HFF-Myc (cell line): ENCODE results near the gene ASB10.
A peak's percentile ranks its signal among the peaks of the same experiment; 100 is the strongest.

Experiments used
- DNase-seq: peaks from one replicate; pipeline ENCODE4 v3.0.0-alpha.2; 2011; ENCODE audit warnings: low read depth; ENCODE audit errors: extremely low read depth
- H3K4me3 ChIP-seq: replicated peaks from 2 replicates; pipeline ENCODE4 v1.5.1; 2011; ENCODE audit warnings: low read depth, mild to moderate bottlenecking, control low read depth, low read length
- CTCF ChIP-seq: IDR thresholded peaks from 2 replicates; pipeline ENCODE4 v1.5.1; 2012; ENCODE audit warnings: mild to moderate bottlenecking, low read depth, low read length, control low read depth; ENCODE audit errors: missing control alignments

ASB10 gene

GRCh38 chr7:151167197-151167961 lies 19.7 kb downstream of the ASB10 start, which contains the start of gene GBX1:
Gene GBX1 (minus strand): TSS chr7:151167694. CDS start chr7:151167548, 146 bp downstream.
- TF ChIP-seq CTCF: no peak
- H3K4me3 ChIP-seq: 0 out of 2 replicates have a peak within 1 kb of the TSS, but pooled peaks have one; percentile 9
- DNase-seq: no peak

GRCh38 chr7:151166629-151167196 lies 20.3 kb downstream of the ASB10 start:
- no peak for DNase-seq
- TF ChIP-seq CTCF: no peak
- H3K4me3 ChIP-seq: 0 out of 2 replicates have a peak overlapping the region, but pooled peaks have one; percentile 9

- no peak overlapping the region for H3K4me3 ChIP-seq
- no peak for DNase-seq
- TF ChIP-seq CTCF: no peak
Observed at GRCh38 chr7:151161757-151162156, 25.3 kb downstream of the ASB10 start.

- DNase-seq: no peak
- H3K4me3 ChIP-seq: no peak overlapping the region
- no peak for TF ChIP-seq CTCF
Observed at GRCh38 chr7:151157645-151158329, 29.3 kb downstream of the ASB10 start.

GRCh38 chr7:151152643-151153513 lies 34.2 kb downstream of the ASB10 start:
- TF ChIP-seq CTCF: no peak
- no peak for DNase-seq
- H3K4me3 ChIP-seq: no peak overlapping the region

- no peak overlapping the region for H3K4me3 ChIP-seq
- DNase-seq: no peak
- TF ChIP-seq CTCF: no peak
Observed at GRCh38 chr7:151150388-151150787, 36.7 kb downstream of the ASB10 start.
